CD4-positive, alpha-beta T cell treated with Interleukin-4 for 1 hour (primary cell): ENCODE measurements around the gene MAN1A1.

Experiments
- DNase-seq, 2 donors: peaks; one replicate each; pipeline ENCODE4 v3.0.0-alpha.2; 2020 to 2022

The MAN1A1 gene

DNA sequence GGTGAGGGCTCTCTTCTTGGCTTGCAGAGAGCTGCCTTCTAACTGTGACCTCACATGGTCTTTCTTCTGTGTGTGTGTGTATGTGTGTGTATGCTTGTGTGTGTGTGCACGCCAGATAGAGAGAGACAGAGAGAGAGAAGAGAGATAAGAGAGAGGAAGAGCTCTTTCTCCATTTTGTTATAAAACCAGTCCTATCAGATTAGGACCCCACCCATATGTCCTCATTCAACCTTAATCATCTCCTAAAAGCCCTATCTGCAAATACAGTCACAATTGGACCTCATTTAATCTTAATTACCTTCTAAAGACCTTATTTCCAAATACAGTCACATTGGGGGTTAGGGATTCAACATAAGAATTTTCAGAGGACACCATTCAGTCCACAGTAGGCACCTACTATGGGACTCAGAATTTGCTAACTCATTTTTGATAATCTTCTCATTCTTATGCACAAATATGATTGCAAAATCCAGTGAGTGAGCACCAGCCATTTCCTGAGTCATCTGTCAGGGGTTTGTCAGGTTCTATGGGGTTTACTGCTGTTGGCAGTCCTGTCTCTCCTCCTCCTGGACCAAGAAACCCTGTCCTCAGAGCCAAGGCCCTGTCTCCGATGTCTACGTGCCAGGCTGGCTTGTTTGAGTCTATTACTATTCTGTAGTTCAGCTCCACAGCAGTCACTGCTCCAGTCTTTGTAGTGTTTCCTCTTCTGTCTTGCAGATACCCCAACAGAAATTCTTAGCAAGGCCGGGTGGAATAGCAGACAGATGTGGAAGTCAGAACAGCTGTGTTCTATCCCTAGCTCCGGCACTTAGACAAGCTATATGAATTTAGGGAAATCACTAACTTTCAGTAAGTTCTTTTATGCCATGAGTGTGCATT is 212.1 kb downstream of the MAN1A1 start:
- no peak for DNase-seq

DNA sequence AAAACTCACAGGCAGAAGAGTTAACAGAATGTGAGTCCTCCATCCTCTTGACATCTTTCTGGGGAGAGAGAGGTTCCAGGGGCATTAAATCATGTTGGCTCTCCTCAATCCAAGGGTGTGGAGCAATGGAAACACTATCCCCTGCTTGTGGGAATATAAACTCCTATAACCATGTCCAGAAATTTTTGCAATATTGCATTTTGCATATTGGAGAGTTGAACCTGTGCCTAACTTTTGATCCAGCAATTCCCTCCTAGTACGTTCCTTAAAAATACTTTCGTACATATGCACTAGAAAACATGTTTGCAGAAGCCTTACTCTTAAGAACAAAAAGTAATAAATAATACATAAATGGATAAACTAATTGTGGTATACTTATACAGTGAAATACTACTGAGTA is 214.8 kb downstream of the MAN1A1 start:
- no peak for DNase-seq

DNA sequence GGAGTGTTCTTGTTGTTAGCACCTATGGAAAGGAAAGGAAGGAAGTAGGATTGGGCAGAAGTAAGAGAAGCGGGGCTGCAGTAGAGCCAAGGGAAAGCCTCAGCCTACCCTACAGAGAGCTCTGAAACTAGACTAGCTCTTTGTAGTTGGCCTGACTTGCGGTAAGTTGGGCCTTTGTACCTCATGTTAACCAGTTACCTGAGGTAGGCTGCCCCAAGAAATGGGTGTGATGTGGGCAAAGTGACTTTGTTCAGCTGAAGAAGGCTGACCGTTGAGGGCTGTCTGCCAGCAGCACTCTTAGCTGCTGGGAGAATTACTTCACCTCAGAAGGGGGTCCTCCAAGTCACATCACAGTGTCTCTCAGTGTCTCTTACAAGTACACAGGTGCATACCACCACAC is 216.2 kb downstream of the MAN1A1 start:
- no peak for DNase-seq

DNA sequence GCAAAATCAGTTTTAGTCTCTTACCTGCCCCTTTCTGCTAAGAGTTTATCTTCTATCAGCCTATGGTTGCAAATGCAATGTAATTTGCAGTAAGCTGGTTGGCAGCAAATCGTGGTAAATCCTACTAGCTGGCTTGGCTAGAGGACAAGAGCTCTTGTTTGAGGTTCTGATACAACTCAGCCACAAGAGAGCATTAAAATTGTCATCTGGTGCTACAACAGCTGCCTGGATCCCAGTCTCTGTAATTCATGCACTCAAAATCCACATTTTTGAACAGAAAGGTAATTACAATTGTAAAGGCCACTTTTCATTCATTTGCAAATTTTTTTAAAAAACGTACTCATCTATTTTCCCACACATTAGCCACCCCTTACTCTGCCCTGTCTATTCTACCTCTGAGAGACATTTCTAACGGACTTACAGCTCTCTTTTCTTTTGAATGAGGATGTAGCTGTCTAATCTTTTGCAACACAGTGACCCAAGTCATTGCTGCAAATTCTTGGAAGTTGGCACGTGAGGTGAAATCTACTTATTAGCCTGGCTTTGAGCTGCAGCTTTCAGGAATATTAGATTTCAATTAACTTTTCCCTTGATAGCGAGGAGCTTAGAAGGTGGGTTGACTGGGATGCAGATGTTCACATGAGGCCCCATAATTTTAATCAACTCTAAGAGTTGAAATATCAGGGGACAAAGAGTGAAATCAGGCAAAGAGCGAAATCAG is 217.1 kb downstream of the MAN1A1 start:
- DNase-seq: no peak

DNA sequence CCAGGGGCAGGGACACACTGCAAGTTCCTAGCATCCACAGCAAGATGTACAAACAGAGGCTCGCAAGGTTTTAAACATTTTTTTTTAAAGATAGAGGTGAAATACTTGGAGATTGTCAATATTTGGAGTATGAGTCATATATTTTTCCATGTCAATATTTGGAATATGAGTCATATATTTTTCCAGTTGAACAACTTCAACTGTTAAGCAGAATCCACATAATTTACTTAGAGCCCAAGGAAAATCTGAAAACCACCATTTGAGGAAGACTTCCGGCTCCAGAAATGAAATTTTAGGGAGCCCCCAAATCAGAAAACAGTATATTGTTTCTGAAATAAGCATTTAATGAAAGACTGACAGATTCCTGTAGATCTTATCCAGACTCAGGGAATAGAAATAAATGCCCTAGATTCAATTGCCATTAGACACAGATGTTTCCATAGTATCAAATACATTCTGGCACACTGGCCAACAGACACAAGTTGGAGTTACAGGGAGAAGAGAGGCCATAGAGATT is 219.5 kb downstream of the MAN1A1 start:
- no peak for DNase-seq

DNA sequence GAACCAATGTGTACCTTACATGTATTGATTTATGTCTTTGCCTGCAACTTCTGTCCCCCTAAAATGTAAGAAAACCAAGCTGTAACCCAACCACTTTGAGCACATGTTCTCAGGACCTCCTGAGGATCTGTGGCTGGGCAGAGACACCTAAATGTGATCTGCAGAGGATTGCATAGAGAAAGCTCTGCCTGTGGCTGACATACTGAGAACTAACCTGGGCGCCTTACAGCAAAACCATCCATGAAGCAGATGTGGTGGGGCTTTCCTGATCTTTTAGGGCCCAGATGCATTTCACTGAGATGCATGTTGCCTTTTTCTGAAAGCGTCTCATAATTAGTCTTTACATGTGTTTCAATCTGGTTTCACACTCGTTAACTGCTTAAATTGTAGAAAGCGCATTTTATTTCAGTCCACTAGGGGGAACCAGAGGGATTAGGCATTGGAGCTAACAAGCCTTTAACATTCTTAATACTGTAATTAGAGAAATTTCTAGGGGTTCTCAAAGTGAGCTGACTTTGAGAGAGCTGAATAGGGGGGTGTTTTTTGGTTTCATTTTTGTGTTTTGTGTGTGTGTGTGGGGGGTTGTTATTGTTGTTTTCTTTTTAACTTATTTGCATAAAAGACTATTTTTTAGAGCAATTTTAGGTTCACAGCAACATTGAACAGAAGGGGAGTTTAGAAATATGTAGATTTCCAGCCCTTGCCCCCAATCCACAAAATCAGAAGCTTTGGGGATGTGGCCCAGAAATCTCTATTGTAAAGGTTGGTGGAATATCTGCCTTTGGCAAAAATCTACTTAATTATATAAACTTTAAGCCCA is 220.2 kb downstream of the MAN1A1 start:
- peak in 1 of 2 donors; percentile 72 for DNase-seq

DNA sequence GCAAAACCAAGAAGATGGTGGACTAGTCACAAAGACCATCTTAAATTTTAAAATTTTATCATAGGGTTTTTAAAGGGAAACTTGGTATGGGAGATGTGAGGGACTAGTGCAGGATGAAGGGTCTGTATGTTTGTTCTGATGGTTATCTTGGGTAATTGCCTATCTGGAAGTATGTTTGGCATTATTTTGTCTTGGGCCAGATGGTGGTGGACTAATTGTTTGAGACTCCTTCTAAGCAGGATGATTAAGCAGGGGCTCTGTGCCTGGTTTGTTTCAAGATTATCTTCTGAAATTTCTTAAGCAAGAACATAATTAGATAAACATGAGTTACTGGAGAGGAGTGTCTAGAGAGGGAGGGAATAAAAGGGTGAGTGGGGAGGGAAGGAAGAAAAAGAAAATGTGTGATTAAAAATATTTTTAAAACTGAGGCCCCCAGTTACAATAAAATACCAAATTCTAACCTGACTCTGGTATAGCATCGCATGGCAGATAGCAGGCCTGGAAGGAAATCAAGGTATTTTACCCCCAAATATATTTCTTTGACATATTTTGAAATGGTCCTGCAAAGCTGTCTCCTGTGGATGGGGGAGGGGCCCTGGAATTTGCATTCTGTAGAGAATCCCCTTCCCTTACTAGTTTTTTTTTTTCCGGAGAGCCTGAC is 221.2 kb downstream of the MAN1A1 start:
- no peak for DNase-seq

DNA sequence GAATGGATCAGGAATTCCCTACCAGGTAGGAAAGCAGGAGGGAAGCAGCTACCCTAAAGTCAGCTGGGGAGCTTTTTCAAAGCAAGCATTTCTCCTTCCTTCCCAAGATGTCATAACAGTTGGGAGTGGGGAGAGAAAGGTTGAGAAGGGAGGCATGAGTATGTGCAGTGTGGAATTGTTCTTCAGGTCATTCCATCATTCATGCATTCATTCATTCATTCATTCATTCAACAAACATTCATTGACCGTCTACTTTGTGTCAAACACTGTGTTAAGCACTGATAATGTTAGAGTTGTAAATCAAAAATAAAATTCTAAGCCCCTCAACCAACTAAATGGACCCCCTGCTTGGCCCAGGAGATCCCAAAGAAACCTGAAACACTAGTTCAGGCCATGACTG is 221.9 kb downstream of the MAN1A1 start:
- no peak for DNase-seq
